RPMI8226 (cell line): ENCODE measurements around the gene TBATA.

Experiments used
- DNase-seq: peaks from one replicate; pipeline ENCODE4 v3.0.0-alpha.2; 2015

Gene TBATA

GRCh38 chr10:70807556-70807955 is 22.4 kb upstream of the TBATA start:
- no peak for DNase-seq

GRCh38 chr10:70806841-70807240 is 21.7 kb upstream of the TBATA start:
- DNase-seq = no peak

- DNase-seq = no peak
These were observed 20.5 kb upstream of the TBATA start for GRCh38 chr10:70805619-70806215.

- DNase-seq = no peak
These were observed 19.2 kb upstream of the TBATA start for GRCh38 chr10:70804421-70804808.

GRCh38 chr10:70803775-70804420 is 18.7 kb upstream of the TBATA start:
- no peak for DNase-seq

GRCh38 chr10:70801854-70802253 is 16.7 kb upstream of the TBATA start:
- DNase-seq = no peak

- no peak for DNase-seq
These were observed 13.9 kb upstream of the TBATA start for GRCh38 chr10:70799124-70799523.

GRCh38 chr10:70797840-70798239 is 12.7 kb upstream of the TBATA start:
- DNase-seq = no peak

GRCh38 chr10:70795613-70796012 is 10.4 kb upstream of the TBATA start:
- DNase-seq = no peak

GRCh38 chr10:70791386-70792039 is 6.3 kb upstream of the TBATA start:
- no peak for DNase-seq

- peak; percentile 14 for DNase-seq
These were observed 1.7 kb upstream of the TBATA start for GRCh38 chr10:70786799-70787415.

GRCh38 chr10:70784471-70784870 is 706 bp downstream of the TBATA start:
- no peak for DNase-seq

- no peak for DNase-seq
These were observed 1.2 kb downstream of the TBATA start for GRCh38 chr10:70784016-70784415.

GRCh38 chr10:70782746-70783680 is 2.2 kb downstream of the TBATA start:
- DNase-seq = no peak

GRCh38 chr10:70782086-70782745 is 3.0 kb downstream of the TBATA start:
- DNase-seq = peak; percentile 11

- DNase-seq = no peak
These were observed 3.6 kb downstream of the TBATA start for GRCh38 chr10:70781461-70782051.

- no peak for DNase-seq
These were observed 4.4 kb downstream of the TBATA start for GRCh38 chr10:70780772-70781171.

GRCh38 chr10:70780370-70780760 is 4.8 kb downstream of the TBATA start:
- DNase-seq = no peak

- no peak for DNase-seq
These were observed 5.4 kb downstream of the TBATA start for GRCh38 chr10:70779511-70780369.

GRCh38 chr10:70779088-70779487 is 6.1 kb downstream of the TBATA start:
- DNase-seq = peak; percentile 11
